Neuron (in vitro differentiated cells): Measurements from ENCODE around the gene SERPINB2.

Experiments
- H2AFZ ChIP-seq: one replicate; pipeline ENCODE4 v1.6.1; 2013; ENCODE audit warnings: low read depth, mild to moderate bottlenecking, inconsistent platforms, low read length, moderate library complexity
- H3K27me3 ChIP-seq: one replicate; pipeline ENCODE4 v1.6.1; 2013; ENCODE audit warnings: low read length; ENCODE audit not compliant: insufficient read depth
- H3K36me3 ChIP-seq: one replicate; pipeline ENCODE4 v1.6.1; 2013; ENCODE audit warnings: low read length; ENCODE audit not compliant: insufficient read depth
- H3K4me1 ChIP-seq: one replicate; pipeline ENCODE4 v1.6.1; 2013; ENCODE audit warnings: low read length; ENCODE audit not compliant: insufficient read depth
- H3K4me3 ChIP-seq: 2 replicates; pipeline ENCODE4 v1.5.1; 2013; ENCODE audit warnings: mild to moderate bottlenecking, low read length, moderate library complexity
- H3K9me3 ChIP-seq: one replicate; pipeline ENCODE4 v1.6.1; 2013; ENCODE audit warnings: low read length

The SERPINB2 gene

GRCh38 chr18:63894106-63894772, 6.7 kb downstream of the SERPINB2 start:
- no peaks in the 10 kb centered on the region for H3K9me3 ChIP-seq

GRCh38 chr18:63895190-63895589, 7.7 kb downstream of the SERPINB2 start:
- H3K9me3 ChIP-seq: no peaks in the 10 kb centered on the region
- no peaks in the 10 kb centered on the region for H3K36me3 ChIP-seq
- no peaks in the 10 kb centered on the region for H3K27me3 ChIP-seq
- H3K4me3 ChIP-seq: no peak overlapping the region
- H2AFZ ChIP-seq: no peak overlapping the region
- no peaks in the 10 kb centered on the region for H3K4me1 ChIP-seq

More at GRCh38 chr18:63894106-63894772, 6.7 kb downstream of the SERPINB2 start:
- Histone ChIP-seq H3K4me1 (no peaks in the 10 kb centered on the region), H3K36me3 (no peaks in the 10 kb centered on the region), H3K27me3 (no peaks in the 10 kb centered on the region), H3K4me3 (no peak overlapping the region), H2AFZ (no peak overlapping the region)

- H2AFZ ChIP-seq: no peak overlapping the region
- H3K4me1 ChIP-seq: no peaks in the 10 kb centered on the region
- no peaks in the 10 kb centered on the region for H3K9me3 ChIP-seq
- H3K36me3 ChIP-seq: no peaks in the 10 kb centered on the region
- no peaks in the 10 kb centered on the region for H3K27me3 ChIP-seq
- H3K4me3 ChIP-seq: no peak overlapping the region
Measured at GRCh38 chr18:63897072-63897471, 9.6 kb downstream of the SERPINB2 start.

GRCh38 chr18:63899206-63899605, 11.7 kb downstream of the SERPINB2 start:
- Histone ChIP-seq H3K9me3 (no peaks in the 10 kb centered on the region), H3K4me1 (no peaks in the 10 kb centered on the region), H2AFZ (no peak overlapping the region), H3K4me3 (no peak overlapping the region), H3K27me3 (no peaks in the 10 kb centered on the region), H3K36me3 (no peaks in the 10 kb centered on the region)

GRCh38 chr18:63903851-63904570, 16.5 kb downstream of the SERPINB2 start:
- no peaks in the 10 kb centered on the region for H3K4me1 ChIP-seq
- no peak overlapping the region for H3K4me3 ChIP-seq
- no peak overlapping the region for H2AFZ ChIP-seq
- no peaks in the 10 kb centered on the region for H3K27me3 ChIP-seq
- H3K36me3 ChIP-seq: no peaks in the 10 kb centered on the region
- no peaks in the 10 kb centered on the region for H3K9me3 ChIP-seq

- Histone ChIP-seq H3K27me3 (no peaks in the 10 kb centered on the region), H3K36me3 (no peaks in the 10 kb centered on the region), H3K9me3 (no peaks in the 10 kb centered on the region), H2AFZ (no peak overlapping the region), H3K4me3 (no peak overlapping the region), H3K4me1 (no peaks in the 10 kb centered on the region)
Measured at GRCh38 chr18:63904694-63905093, 17.2 kb downstream of the SERPINB2 start.

GRCh38 chr18:63905361-63905760, 17.9 kb downstream of the SERPINB2 start:
- H2AFZ ChIP-seq: no peak overlapping the region
- H3K27me3 ChIP-seq: no peaks in the 10 kb centered on the region
- H3K4me3 ChIP-seq: no peak overlapping the region
- no peaks in the 10 kb centered on the region for H3K9me3 ChIP-seq
- no peaks in the 10 kb centered on the region for H3K36me3 ChIP-seq
- no peaks in the 10 kb centered on the region for H3K4me1 ChIP-seq

- Histone ChIP-seq H3K4me1 (no peaks in the 10 kb centered on the region), H3K9me3 (no peaks in the 10 kb centered on the region), H3K27me3 (no peaks in the 10 kb centered on the region), H3K4me3 (no peak overlapping the region), H2AFZ (no peak overlapping the region), H3K36me3 (no peaks in the 10 kb centered on the region)
Measured at GRCh38 chr18:63906056-63906455, 18.6 kb downstream of the SERPINB2 start.

- Histone ChIP-seq H3K4me1 (no peaks in the 10 kb centered on the region), H3K4me3 (no peak within 1 kb of the TSS), H3K9me3 (no peaks in the 10 kb centered on the region), H3K27me3 (no peaks in the 10 kb centered on the region), H3K36me3 (no peaks in the 10 kb centered on the region), H2AFZ (no peak within 1 kb of the TSS)
Measured at GRCh38 chr18:63907664-63908063, 20.2 kb downstream of the SERPINB2 start, which contains the start of gene SERPINB10. TSS of gene SERPINB10 (plus strand) at chr18:63907958. CDS start at chr18:63915511, 7,553 bp downstream.

GRCh38 chr18:63908858-63909257, 21.4 kb downstream of the SERPINB2 start:
- Histone ChIP-seq H3K4me3 (no peak overlapping the region), H3K4me1 (no peaks in the 10 kb centered on the region), H2AFZ (no peak overlapping the region), H3K36me3 (no peaks in the 10 kb centered on the region), H3K27me3 (no peaks in the 10 kb centered on the region), H3K9me3 (no peaks in the 10 kb centered on the region)

GRCh38 chr18:63909870-63910269, 22.4 kb downstream of the SERPINB2 start:
- Histone ChIP-seq H2AFZ (no peak overlapping the region), H3K27me3 (no peaks in the 10 kb centered on the region), H3K4me3 (no peak overlapping the region), H3K9me3 (no peaks in the 10 kb centered on the region), H3K4me1 (no peaks in the 10 kb centered on the region), H3K36me3 (no peaks in the 10 kb centered on the region)

- Histone ChIP-seq H3K36me3 (no peaks in the 10 kb centered on the region), H3K27me3 (no peaks in the 10 kb centered on the region), H3K4me3 (no peak overlapping the region), H3K9me3 (no peaks in the 10 kb centered on the region), H2AFZ (no peak overlapping the region), H3K4me1 (no peaks in the 10 kb centered on the region)
Measured at GRCh38 chr18:63917817-63918216, 30.3 kb downstream of the SERPINB2 start.

- H3K4me3 ChIP-seq: no peak overlapping the region
- H3K27me3 ChIP-seq: no peaks in the 10 kb centered on the region
- H3K36me3 ChIP-seq: no peaks in the 10 kb centered on the region
- no peak overlapping the region for H2AFZ ChIP-seq
- H3K4me1 ChIP-seq: no peaks in the 10 kb centered on the region
- H3K9me3 ChIP-seq: no peaks in the 10 kb centered on the region
Measured at GRCh38 chr18:63922049-63922448, 34.5 kb downstream of the SERPINB2 start.
